HG02678 (cell line): ENCODE data around the gene CTSW.

Experiments used
- ATAC-seq: cut with Tn5 transposase; IDR thresholded peaks from one replicate; pipeline ENCODE4 v1.9.1; 2021; ENCODE audit warnings: mild to moderate bottlenecking, moderate library complexity; ENCODE audit not compliant: unreplicated experiment

Gene CTSW

DNA sequence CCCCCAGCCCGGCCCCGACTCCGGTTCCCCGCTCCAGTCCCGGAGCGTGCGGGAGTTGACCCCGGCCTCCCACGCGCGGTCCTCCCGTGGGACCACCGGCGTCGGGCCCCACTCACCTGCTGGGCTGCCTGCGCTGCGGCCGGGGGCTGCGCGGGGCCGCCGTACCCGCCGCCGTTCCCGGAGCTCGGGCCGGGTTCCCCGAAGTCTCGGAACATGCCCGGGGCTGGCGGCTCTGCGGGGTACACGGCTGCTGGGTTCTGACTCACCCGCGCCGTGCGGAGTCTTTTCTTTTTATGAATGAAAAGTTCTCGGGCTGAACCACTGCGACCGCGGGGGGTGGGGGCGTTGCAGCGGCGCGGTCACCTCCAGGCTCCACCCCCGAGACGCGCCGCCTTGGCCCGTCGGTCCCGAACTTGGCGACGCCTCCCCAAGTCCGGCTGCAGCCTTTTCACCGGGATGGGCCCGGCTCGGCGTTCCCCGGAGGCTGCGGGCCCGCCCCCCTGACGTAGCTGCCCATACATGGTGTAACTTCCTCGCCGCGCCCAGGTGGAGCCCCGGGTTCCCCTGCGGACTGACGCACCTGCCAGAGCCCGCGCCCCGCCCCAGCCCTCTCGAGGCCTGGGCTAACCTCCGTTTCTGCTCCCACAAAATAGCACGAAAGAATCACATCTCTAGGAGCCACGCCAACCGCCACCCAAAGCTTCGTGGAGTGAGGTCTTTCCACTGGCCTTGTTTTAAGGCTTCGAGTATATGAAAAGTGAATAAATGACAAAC is 20.7 kb downstream of the CTSW start, which contains the start of gene FOSL1:
TSS of gene FOSL1 (minus strand) at position 264 of the 774 bp plus-strand sequence. CDS start at position 215, 49 bp downstream.
- ATAC-seq, result peak; percentile 81

GRCh38 chr11:65900899-65901180 is 21.2 kb downstream of the CTSW start:
- ATAC-seq, result no peak

GRCh38 chr11:65903068-65903481 is 23.4 kb downstream of the CTSW start:
- ATAC-seq, result no peak

DNA sequence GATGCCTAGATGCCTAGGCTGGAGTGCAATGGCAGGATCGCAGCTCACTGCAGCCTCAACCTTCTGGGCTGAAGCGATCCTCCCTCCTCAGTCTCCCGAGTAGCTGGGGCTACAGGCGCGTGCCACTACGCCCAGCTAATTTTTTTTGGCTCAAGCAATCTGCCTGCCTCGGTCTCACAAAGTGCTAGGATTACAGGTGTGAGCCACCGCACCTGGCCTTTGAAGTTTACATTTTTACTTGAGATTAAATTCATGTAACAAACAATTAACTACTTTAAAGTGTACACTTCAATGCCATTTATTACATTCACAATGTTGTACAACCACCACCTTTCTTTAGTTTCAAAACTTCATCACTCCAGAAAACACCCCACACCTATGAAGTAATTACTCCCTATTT is 24.1 kb downstream of the CTSW start:
- no peak for ATAC-seq

GRCh38 chr11:65906602-65907001 is 27.0 kb downstream of the CTSW start:
- no peak for ATAC-seq

DNA sequence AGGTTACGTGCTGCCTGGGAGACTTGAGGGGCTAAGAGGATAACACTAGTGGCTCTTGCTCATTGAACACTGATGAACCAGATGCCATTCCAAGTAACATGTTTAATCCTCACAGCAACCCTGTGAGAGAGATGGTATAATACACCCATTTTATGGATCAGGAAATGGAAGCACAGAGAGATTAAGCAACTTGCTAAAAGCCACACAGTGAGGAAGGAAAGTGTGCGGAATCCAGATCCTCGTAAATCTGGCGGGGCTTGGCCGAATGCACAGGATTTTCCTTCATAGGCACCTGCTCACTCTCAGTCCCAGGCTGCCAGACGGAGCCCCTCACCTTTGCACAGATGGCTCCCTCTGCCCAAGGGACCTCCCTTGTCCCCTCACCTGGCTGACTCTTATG is 28.2 kb downstream of the CTSW start:
- ATAC-seq, result no peak

- no peak for ATAC-seq
Observed at GRCh38 chr11:65911682-65912568, 32.3 kb downstream of the CTSW start.

GRCh38 chr11:65912845-65913244 is 33.2 kb downstream of the CTSW start:
- no peak for ATAC-seq

DNA sequence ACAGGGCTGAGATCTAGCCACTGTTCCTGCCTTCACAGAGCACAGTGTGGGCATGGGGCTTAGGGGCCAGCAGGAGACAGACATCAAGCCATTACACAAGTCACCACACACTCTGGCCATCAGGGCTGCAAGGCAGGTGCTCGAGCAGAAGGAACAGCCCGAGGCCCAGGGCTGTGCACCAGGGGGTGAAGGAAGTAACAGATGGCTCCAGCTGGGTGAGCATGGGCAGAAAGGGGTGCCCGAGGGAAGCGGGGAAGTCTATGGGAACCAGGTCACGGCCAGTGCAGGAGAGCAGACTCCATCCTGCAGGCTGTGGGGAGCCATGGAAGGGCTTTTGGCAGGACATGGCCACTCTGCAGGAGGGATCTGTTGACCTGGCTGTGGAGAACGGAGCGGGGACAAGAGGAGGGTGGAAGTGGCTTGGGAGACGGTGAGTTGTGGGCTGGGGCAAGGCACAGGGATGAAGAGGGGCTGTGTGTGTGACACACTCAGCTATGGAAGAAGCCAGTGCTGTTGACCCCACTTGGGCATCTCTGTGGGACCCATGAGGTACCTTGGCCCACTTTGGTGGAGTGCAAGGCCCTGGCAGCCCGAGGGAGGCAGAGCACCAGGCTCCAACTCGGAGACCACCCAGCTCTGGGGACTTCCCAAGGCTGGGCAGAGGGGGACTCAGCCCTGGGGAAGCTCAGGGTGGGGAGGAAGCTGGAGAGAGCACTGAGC is 35.6 kb downstream of the CTSW start:
- ATAC-seq, result no peak

- ATAC-seq, result no peak
Observed at GRCh38 chr11:65915821-65916251, 36.2 kb downstream of the CTSW start.

DNA sequence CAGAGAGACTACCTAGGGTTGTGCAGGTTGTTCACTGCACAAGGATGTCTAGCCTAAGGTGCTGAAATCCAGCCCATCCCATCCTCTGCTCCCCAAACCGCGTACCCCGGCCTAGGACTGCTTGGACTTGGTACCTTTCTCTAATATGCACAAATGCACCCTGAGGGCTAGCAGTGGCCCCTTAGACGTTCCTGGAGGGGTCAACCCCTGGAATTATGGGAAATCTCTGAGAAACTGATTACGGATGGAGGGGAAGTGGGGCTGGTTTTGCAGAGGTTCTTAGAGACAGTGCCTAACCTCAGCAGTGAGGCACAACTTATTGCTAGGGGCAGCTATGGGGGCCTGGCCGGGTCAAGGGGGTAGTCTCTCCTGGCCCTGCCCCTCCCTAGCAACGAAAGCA is 36.8 kb downstream of the CTSW start:
- ATAC-seq, result no peak

- ATAC-seq, result no peak
Observed at GRCh38 chr11:65917077-65917433, 37.4 kb downstream of the CTSW start.

DNA sequence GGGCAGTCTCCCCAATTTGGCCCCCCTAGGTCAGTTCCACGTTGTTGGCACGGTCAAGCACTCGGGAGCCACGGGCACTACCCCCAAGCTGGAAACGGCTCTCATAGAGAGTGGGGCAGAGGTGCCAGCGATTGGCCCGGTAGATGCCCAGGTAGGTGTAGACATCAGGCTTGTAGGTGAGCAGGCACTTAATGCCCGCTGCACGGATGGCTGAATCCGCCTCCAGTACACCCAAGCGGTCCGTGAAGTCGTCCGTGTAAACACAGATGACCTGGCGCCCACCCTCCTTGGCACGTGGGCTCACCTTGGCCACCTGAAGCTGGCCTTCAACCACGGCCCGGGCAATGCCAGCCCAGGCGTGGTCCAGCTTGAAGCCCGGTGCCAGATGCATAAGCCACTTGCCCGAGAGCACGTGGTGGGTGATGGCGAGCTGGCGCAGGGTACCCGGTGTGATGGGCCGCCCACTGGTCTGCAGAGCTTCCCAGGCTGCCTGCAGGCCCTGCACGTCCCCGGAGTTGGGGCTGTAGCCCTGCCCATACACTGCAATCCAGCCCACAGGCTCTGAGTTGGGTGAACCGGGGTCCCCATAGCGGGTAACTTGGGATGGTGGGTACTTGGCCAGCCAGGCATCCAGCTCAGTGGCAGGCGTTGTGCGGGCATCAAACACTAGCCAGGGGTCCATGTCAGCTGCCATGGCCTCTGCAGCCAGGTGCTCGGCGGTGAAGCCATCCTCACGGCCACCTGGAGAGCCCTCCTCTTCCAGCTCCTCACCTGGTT is 38.0 kb downstream of the CTSW start:
- ATAC-seq, result no peak

GRCh38 chr11:65918211-65919140 is 38.8 kb downstream of the CTSW start, which contains the start of gene C11orf68:
C11orf68 (minus strand) TSS chr11:65919062; CDS start chr11:65919031, 31 bp downstream.
- peak; percentile 58 for ATAC-seq

DNA sequence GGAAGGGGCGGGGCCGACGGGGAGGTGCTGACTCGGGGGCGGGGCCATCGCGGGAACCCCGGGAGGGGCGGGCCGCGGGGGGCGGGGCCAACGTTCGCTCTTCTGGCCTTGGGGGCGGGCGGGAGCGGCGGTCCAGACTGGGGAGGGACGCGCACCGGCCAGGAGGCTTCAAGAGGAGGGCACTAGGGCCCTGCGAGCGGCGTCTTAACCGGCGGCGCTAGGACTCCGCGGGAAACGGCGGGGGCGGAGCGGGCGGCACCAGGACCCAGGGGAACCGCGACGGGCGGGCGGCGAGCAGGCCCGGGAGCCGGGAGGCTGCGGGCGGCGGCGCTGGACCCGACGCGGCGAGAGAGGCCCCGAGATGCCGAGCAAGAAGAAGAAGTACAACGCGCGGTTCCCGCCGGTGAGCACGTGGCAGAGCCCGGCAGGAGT is 39.5 kb downstream of the CTSW start, which contains the start of gene DRAP1:
TSS of gene DRAP1 (plus strand) at position 286 of the 432 bp plus-strand sequence. CDS start at position 362, 76 bp downstream.
- ATAC-seq, result peak; percentile 84

GRCh38 chr11:65919573-65920371 is 40.1 kb downstream of the CTSW start:
- peak; percentile 40 for ATAC-seq

GRCh38 chr11:65920372-65920802 is 40.8 kb downstream of the CTSW start:
- no peak for ATAC-seq

DNA sequence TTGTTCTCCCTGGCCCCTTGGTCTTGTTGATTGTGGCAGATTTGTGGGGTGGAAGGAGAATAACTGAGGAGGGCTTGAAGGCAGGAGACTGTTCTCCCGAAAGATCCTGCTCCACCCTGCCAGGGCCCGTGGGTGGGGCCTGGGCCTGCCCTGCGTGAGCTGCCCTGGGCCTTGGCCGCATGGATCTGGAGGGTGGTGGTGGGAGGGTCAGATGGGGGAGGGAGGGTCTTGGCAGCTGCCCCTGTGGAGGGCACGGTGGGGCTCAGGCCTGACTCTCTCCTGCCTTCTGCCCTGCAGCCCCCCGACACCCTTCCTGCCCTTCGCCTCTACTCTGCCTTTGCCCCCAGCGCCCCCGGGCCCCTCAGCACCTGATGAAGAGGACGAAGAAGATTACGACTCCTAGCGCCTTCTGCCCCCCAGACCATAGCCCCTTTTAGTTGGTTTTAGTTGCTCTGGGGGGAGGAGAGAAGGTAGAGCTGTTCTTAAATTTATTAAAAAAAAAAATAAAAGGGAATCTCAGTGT is 41.5 kb downstream of the CTSW start:
- no peak for ATAC-seq
